ENCODE data around the gene NDUFA7. TPM values are rescaled to one million over a fixed set of nuclear protein-coding genes. Genes with fewer than 3 reads are reported as not detected.
"Not testable (repeated sequence)": the region's sequence is repeated elsewhere in the genome, so short reads cannot be mapped to it uniquely, and the experiment has no call there.

The NDUFA7 gene
- polyA plus RNA-seq (ENCODE audit: insufficient read depth in 1 of 5, insufficient read length in 5 of 5, low replicate concordance in 1 of 5), result 10 to 100 TPM; 29.6 to 36.3 (median 35.6) TPM
- long read RNA-seq, donor 1, transcript NDUFA7-201 (4 exons, 601 nt), result major isoform, 83 of 108 reads
- long read RNA-seq, donor 1, transcript NDUFA7-205 (2 exons, 547 nt), result minor isoform, 16 of 108 reads
- long read RNA-seq, donor 1, partial matches to known transcripts, result 5 of 108 reads
- long read RNA-seq, donor 1, other reads (novel, unspliced or antisense), result 0 of 108 reads
- long read RNA-seq, donor 2, transcript NDUFA7-201 (4 exons, 601 nt), result major isoform, 43 of 45 reads
- long read RNA-seq, donor 2, partial matches to known transcripts, result 0 of 45 reads
- long read RNA-seq, donor 2, other reads (novel, unspliced or antisense), result 0 of 45 reads
- long read RNA-seq, donor 3, transcript NDUFA7-201 (4 exons, 601 nt), result major isoform, 49 of 71 reads
- long read RNA-seq, donor 3, transcript NDUFA7-205 (2 exons, 547 nt), result minor isoform, 9 of 71 reads
- long read RNA-seq, donor 3, partial matches to known transcripts, result 13 of 71 reads
- long read RNA-seq, donor 3, other reads (novel, unspliced or antisense), result 0 of 71 reads
- long read RNA-seq, donor 4, transcript NDUFA7-201 (4 exons, 601 nt), result major isoform, 28 of 33 reads
- long read RNA-seq, donor 4, transcript NDUFA7-205 (2 exons, 547 nt), result minor isoform, 5 of 33 reads
- long read RNA-seq, donor 4, partial matches to known transcripts, result 0 of 33 reads
- long read RNA-seq, donor 4, other reads (novel, unspliced or antisense), result 0 of 33 reads
- long read RNA-seq, donor 5, transcript NDUFA7-201 (4 exons, 601 nt), result major isoform, 78 of 82 reads
- long read RNA-seq, donor 5, partial matches to known transcripts, result 0 of 82 reads
- long read RNA-seq, donor 5, other reads (novel, unspliced or antisense), result 0 of 82 reads
- long read RNA-seq, donor 6, transcript NDUFA7-201 (4 exons, 601 nt), result major isoform, 59 of 61 reads
- long read RNA-seq, donor 6, partial matches to known transcripts, result 0 of 61 reads
- long read RNA-seq, donor 6, other reads (novel, unspliced or antisense), result 0 of 61 reads
- long read RNA-seq, donor 7, transcript NDUFA7-201 (4 exons, 601 nt), result major isoform, 23 of 26 reads
- long read RNA-seq, donor 7, partial matches to known transcripts, result 0 of 26 reads
- long read RNA-seq, donor 7, other reads (novel, unspliced or antisense), result 0 of 26 reads
- long read RNA-seq, donor 8, transcript NDUFA7-201 (4 exons, 601 nt), result major isoform, 22 of 28 reads
- long read RNA-seq, donor 8, transcript NDUFA7-205 (2 exons, 547 nt), result minor isoform, 5 of 28 reads
- long read RNA-seq, donor 8, partial matches to known transcripts, result 0 of 28 reads
- long read RNA-seq, donor 8, other reads (novel, unspliced or antisense), result 0 of 28 reads

DNA sequence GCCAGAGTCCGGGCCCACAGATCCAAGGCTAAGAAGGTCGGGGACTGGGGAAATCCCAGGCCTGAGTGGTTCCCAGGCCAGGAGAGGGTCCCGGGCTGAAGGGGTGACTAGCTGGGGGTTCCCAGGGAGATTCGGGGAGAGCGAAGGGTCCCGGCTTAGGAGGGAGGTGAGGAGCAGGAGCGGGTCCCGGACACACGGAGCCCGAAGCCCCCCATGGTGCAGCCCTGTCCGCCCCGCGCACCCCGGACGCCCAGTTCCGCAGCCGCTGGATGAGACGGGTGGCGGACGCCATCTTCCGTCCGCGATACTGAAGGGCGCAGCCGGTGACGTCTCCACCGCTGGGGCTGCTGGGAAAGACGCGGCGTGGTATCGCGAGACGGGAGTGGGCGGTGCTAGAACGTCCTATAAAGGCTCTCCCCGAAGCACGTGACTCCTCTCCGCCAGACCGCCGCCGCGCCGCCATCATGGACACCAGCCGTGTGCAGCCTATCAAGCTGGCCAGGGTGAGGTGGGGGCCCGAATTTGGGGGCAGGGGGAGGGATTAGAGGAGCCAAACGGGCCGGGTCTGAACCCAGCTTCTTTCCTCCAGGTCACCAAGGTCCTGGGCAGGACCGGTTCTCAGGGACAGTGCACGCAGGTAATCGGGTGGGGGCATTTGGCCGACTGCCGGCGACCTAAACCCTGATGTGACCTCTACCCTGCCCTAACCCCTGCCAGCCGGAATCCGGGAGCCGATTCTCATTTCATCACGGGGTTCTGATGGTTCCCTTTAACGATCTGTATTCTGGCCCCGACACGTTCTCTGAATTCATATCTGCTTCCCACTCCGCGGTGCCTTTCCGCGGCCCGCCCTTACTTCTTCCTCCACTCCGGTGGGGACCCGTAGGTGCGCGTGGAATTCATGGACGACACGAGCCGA lies at the start of gene NDUFA7, which contains the start of gene RPS28:
TSS of gene NDUFA7 (minus strand) at position 309 of the 919 bp plus-strand sequence. CDS start at position 292, 17 bp downstream.
TSS of gene RPS28 (plus strand) at position 430 of the 919 bp plus-strand sequence. CDS start at position 465, 35 bp downstream.
- peak; percentile 96 to 98 for DNase-seq

DNA sequence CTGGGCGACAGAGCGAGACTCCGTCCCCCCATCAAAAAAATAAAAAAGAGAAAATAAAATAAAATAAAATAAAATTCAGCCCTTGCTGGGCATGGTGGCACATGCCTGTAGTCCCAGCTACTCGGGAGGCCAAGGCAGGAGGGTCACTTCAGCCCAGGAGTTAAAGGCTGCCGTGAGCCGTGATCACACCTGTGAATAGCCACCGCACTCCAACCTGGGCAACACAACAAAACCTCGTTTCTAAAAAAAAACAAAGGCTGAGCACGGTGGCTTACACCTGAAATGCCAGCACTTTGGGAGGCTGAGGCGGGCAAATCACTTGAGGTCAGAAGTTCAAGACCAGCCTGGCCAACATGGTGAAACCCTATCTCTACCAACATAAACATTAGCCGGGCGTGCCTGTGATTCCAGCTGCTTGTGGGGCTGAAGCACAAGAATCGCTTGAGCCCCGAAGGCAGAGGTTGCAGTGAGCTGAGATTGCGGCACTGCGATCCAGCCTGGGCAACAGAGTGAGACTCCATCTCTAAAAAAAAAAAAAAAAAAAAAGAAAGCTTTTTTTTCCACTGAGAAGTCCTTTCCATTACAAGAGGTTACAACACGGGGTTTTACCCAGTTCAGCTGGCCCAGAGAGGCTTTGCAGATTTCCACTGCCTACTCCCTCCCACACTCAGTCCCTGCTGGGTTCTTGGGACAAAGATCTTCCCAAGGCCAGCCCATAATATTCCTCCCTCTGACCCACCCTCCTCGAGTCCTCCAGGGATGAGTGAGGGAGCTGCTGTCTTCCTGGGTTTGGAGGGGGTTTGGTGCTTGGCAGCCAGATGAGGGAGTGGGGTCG lies 49.2 kb upstream of the NDUFA7 start:
- DNase-seq, result no peak

DNA sequence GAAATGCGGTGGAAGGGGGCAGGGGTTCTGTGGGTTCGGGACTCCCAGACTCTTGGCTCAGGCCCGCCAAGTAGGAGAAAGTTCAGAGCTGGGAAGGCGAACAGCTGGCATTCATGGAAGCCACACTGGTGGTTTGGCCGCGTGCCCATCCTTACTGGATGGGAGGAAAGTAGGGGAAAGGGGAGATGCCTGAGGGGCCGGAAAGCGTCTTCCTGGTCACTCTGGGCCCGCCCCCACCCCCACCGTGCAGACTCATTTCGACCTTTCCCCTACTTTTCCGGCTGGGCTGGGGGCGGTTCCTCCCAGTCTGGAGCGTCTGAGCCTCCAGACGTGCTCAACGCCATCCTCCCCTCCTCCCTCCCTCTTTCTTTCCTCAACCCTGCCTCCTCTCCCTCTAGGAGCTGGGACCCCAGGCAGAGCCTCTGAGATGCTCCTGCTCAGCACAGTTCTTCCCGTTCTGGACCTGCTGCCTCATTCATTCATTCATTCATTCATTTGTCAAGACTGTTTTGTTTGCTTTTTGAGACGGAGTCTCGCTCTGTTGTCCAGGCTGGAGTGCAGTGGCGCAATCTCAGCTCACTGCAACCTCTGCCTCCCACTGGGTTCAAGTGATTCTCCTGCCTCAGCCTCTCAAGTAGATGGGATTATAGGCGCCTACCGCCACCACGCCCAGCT lies 46.3 kb upstream of the NDUFA7 start:
- peak; percentile 94 to 96 for DNase-seq

DNA sequence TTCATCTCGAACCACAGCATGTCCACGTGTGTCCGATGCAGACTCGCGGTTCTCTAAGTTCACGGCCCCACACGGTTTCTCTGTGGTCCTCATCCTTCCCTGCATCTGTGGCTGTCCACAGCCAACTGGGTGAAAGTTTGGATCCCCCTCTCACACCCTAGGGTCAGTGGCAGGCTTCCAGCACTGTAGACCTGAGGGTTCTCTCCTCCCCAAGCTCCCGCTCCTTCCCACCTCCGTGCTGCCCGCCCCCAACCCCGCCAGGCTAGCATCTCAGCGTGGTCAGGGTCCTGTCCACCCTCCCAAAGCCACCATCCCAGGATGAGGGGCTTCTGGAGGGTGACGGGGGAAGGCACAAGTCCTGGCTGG lies 45.8 kb upstream of the NDUFA7 start:
- DNase-seq, result no peak

DNA sequence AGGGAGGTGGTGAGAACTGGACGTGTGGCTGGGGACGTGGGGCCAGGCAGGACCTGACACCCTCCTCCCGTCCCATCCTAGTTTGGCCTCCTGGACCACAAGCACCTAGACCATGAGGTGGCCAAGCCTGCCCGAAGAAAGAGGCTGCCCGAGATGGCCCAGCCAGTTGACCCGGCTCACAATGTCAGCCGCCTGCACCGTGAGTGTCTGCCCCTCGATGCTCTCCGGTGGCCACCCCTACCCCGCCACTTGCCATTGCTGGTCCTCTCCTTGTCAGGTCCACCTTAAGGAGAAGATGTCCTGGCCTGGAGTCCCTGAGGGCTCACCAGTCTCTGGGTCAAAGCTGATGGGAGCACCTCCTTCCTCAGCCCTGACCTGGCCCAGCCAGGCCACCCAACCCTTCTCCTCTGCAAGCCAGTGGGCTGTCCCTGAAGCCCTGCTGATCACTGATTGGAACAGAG lies 45.0 kb upstream of the NDUFA7 start:
- no peak for DNase-seq

DNA sequence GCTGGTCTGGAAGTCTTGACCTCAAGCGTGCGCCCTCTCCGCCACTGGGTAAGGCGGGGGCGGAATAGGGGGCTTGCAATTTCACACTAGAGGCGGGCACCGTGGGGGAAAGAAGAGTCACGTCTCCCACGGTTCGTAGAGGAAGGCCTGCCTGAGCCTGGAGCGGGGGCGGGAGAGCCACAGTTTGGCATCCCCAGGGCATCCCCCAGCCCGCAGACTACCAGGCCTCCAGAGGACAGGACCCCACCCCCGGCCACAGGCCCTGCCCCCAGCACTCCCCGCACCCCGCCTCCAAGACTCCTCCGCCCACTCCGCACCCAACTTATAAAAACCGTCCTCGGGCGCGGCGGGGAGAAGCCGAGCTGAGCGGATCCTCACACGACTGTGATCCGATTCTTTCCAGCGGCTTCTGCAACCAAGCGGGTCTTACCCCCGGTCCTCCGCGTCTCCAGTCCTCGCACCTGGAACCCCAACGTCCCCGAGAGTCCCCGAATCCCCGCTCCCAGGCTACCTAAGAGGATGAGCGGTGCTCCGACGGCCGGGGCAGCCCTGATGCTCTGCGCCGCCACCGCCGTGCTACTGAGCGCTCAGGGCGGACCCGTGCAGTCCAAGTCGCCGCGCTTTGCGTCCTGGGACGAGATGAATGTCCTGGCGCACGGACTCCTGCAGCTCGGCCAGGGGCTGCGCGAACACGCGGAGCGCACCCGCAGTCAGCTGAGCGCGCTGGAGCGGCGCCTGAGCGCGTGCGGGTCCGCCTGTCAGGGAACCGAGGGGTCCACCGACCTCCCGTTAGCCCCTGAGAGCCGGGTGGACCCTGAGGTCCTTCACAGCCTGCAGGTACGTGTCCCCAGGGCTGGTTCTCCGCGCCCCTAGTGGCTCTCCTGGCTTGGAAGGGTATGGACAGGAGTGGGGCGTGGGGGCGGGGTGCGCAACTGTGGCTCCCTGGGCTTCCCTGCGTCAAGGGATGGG lies 42.9 kb upstream of the NDUFA7 start, which contains the start of gene ANGPTL4:
TSS of gene ANGPTL4 (plus strand) at position 353 of the 969 bp plus-strand sequence. CDS start at position 520, 167 bp downstream.
- peak in 1 of 2 donors; percentile 34 for DNase-seq

DNA sequence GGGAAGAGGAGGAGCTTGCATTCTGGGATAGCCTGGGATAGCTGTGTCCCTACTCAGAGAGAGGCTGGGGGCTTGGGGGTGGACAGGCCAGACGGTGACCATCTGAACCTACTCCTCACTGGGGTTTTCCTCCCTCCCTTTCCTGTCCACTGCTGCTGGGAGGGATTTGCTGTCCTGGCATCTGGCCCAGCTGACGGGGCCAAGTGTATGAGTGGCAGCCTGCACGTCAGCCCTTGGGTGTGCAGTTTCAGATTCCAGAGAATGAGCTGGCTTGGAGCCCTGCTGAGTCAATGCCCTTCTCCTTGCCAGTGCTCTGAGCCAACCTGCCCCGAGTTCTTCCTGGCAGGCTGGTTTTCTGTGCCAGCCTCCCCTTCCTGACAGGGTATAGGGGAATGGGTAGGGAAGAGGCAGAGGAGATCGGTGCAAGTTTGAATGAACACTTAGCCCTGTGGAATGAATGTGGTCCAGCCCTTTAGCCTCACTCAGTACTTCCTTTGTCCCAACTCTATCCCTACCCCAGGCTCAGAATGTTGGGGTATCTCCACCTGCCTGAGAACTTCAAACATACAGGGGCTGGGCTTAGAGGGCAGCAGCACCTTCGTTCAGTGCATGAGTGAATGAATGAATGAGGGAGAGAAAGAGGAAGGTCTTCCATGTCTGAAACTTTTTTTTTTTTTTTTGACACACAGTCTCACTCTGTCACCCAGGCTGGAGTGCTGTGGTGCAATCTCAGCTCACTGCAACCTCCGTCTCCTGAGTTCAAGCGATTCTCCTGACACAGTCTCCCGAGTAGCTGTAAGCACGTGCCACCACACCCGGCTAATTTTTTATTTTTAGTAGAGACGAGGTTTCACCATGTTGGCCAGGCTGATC lies 41.0 kb upstream of the NDUFA7 start:
- peak; percentile 90 to 91 for DNase-seq

DNA sequence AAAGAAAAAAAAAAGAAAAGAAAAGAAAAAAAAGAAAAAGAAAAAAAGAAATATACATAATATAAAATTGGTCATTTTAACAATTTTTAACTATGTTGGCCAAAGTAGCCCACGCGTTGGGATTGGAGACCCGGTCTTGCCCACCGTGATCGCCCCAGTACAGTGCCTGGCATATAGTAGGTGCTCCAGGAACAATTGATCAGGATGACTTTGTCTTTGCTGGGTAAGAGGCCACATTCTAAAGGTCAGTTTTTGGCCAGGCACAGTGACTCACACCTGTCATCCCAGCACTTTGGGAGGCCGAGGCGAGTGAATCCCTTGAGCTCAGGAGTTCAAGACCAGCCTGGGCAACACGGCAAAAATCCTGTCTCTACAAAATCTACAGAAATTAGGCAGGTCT lies 39.0 kb upstream of the NDUFA7 start:
- no peak for DNase-seq

DNA sequence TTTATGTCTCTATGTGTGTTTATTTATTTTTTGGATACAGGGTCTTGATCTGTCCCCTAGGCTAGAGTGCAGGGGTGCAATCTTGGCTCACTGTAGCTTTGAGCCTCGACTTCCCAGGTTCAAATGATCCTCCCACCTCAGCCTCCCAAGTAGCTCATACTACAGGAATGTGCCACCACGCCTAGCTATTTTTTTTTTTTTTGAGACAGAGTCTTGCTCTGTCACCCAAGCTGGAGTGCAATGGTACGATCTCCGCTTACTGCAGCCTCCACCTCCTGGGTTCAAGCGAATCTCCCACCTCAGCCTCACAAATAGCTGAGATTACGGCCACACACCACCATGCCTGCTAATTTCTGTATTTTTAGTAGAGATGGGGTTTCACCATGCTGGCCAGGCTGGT lies 37.8 kb upstream of the NDUFA7 start:
- DNase-seq, result no peak

DNA sequence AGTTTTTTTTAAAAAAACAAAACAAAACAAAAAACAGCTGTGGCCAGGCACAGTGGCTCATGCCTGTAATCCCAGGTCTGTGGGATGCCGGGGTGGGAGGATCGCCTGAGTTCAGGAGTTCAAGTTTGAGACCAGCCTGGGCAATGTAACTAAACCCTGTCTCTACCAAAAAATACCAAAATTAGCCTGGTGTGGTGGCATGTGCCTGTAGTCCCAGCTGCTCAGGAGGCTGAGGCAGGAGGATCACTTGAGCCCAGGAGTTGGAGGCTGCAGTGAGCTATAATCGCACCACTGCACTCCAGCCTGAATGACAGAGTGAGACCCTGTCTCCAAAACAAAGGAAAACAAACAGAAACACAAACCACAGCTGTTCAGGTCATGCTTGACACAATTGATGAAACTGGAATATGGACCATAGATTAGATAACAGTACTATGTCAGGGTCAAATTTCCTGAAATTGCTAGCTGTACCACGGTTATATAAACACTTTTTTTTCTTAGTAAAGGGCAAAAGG lies 35.9 kb upstream of the NDUFA7 start:
- DNase-seq, result no peak

DNA sequence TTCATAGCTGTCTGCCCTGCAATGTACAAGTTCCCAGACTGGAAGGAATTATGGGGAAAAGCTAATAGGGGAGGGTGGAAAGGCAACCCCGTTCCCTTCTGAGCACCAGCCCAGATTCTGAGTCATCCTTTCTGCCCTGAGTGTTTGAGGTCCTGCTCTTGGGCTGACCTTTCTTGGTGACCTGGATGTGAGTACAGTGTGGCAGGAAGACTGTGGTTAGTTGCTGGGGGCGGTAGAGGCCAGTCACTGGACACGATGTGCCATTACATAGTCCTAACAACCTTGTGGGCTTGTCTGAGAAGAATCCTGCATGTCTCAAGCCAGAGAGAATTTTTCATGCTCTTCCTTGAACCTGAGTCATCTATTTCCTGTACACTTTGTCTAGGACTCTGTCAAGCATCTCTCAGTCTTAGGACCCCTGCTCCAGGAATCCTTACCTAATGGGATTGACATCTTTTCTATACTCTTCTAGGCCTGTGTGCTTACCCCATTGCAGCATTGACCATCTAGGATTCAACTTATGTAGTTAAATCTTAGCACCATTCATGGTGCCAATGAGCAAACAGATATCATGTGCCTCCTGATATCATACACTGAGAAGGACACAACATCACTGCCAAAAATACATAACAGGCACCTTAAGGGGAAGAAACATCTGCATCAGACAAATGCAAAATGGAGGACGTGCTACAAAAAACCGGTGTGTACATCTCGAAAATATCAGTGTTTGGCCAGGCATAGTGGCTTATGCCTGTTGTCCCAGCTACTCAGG lies 34.6 kb upstream of the NDUFA7 start:
- no peak for DNase-seq

DNA sequence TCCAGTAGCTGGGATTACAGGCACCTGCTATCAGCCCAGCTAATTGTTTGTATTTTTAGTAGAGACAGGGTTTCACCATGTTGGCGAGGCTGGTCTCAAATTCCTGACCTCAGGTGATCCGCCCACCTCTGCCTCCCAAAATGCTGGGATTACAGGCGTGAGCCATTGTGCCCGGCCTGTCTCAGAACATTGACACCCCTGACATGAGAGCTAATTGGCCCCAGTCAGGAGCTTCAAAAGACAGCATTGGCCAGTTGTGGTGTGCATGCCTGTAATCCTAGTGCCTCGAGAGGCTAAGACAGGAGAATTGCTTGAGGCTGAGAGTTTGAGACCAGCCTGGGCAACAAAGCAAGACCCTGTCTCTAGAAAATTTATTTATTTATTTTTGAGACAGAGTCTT lies 31.7 kb upstream of the NDUFA7 start:
- DNase-seq, result not testable (repeated sequence)

DNA sequence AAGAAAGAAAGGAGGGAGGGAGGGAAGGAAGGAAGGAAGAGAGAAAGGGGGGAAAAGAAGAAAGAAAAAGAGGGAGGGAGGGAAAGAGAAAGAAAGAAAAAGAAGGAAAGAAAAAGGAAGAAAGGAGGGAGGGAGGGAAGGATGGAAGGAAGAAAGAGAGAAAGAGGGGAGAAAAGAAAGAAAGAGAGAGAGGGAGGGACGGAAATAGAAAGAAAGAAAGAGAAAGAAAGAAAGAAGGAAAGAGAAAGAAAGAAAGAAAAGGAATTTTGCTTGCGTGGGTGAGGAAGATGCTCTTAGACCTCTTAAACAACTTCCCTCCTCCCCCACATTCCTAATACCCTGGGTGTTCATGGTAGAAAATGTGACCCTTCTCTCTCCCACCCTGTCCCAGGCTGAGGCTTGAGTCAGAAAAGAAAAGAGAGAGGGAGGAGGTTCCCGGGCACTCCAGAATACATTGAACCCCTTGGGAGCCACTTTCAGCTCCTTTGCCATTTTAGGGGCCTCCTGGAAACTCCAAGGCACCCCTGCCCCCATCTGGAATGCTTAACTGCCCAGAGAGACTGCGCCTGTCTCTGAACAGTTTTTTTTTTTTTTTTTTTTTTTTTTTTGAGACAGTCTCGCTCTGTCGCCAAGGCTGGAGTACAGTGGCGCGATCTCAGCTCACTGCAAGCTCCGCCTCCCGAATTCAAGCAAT lies 31.1 kb upstream of the NDUFA7 start:
- DNase-seq, result no peak

DNA sequence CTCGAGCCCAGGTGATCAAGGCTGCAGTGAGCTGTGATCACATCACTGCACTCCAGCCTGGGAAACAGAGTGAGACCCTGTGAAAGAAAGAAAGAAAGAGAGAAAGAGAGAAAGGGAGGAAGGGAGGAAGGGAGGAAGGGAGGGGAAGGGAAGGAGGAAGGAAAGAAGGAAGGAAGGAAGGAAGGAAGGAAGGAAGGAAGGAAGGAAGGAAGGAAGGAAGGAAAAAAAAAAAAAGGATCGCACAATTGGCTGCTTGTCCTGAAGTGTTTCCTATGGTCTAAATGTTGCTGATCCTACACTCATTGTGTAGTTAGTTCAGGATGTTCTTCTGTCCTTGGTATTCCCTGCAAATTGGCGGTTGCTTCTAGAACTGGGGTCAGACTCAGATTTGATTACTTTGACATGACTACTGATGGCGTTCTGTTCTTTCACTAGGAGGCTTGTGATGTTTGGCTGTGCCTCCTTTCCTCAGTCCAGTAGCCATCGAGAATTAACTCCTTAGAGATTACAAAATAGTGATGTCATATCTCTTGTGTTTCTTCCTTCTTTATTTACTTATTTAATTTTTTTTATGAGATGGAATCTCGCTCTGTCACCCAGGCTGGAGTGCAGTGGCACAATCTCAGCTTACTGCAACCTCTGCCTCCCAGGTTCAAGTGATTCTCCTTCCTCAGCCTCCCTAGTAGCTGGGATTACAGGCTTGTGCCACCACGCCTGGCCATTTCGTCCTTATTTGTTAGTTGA lies 28.6 kb upstream of the NDUFA7 start:
- not testable (repeated sequence) for DNase-seq

All from right lung (tissue), 10 donors.